ENCODE results near the gene COL5A2. TPM values are rescaled to one million over a fixed set of nuclear protein-coding genes. Genes with fewer than 3 reads are reported as not detected.
A peak's percentile ranks its signal among the peaks of the same experiment; 100 is the strongest.

COL5A2 gene
- total and polyA plus RNA-seq, 4 donors: 45.5 to 387 (median 118) TPM

- Histone ChIP-seq H3K27me3 (ENCODE audit: control insufficient read depth, insufficient read depth, low read length) (no peaks in the 10 kb centered on the region), H3K4me3 (ENCODE audit: low read depth, low read length) (no peak overlapping the region), H3K4me1 (ENCODE audit: control insufficient read depth, insufficient read depth, low read length) (no peaks in the 10 kb centered on the region), H3K27ac (ENCODE audit: low read depth, low read length) (no peak overlapping the region), H3K9me3 (ENCODE audit: control insufficient read depth, insufficient read depth, low read length) (no peaks in the 10 kb centered on the region), H3K36me3 (ENCODE audit: control insufficient read depth, insufficient read depth, low read length) (no peaks in the 10 kb centered on the region)
- no CpG with 5 or more reads among the region's 3 CpGs for WGBS (ENCODE audit: insufficient coverage)
- peak in 3 of 6 donors; percentile 7 to 63 (median 58) for DNase-seq (ENCODE audit: low read depth in 4 of 6, low spot score in 6 of 6)
These were observed 97.1 kb downstream of the COL5A2 start for GRCh38 chr2:189082376-189082975.

- 61% methylated on average over 3 of the region's 3 CpGs for WGBS (ENCODE audit: insufficient coverage)
- Histone ChIP-seq H3K27ac (ENCODE audit: low read depth, low read length) (no peak overlapping the region), H3K27me3 (ENCODE audit: control insufficient read depth, insufficient read depth, low read length) (no peaks in the 10 kb centered on the region), H3K4me1 (ENCODE audit: control insufficient read depth, insufficient read depth, low read length) (no peaks in the 10 kb centered on the region), H3K4me3 (ENCODE audit: low read depth, low read length) (no peak overlapping the region), H3K36me3 (ENCODE audit: control insufficient read depth, insufficient read depth, low read length) (no peaks in the 10 kb centered on the region), H3K9me3 (ENCODE audit: control insufficient read depth, insufficient read depth, low read length) (no peaks in the 10 kb centered on the region)
- DNase-seq (ENCODE audit: low read depth in 4 of 6, low spot score in 6 of 6): no peak
These were observed 103.0 kb downstream of the COL5A2 start for GRCh38 chr2:189076572-189076971.

GRCh38 chr2:189076120-189076519, 103.4 kb downstream of the COL5A2 start:
- WGBS (ENCODE audit: insufficient coverage): 16% methylated on average over 2 of the region's 3 CpGs
- no peaks in the 10 kb centered on the region for H3K27me3 ChIP-seq (ENCODE audit: control insufficient read depth, insufficient read depth, low read length)
- no peak overlapping the region for H3K4me3 ChIP-seq (ENCODE audit: low read depth, low read length)
- no peaks in the 10 kb centered on the region for H3K9me3 ChIP-seq (ENCODE audit: control insufficient read depth, insufficient read depth, low read length)
- no peaks in the 10 kb centered on the region for H3K36me3 ChIP-seq (ENCODE audit: control insufficient read depth, insufficient read depth, low read length)
- no peaks in the 10 kb centered on the region for H3K4me1 ChIP-seq (ENCODE audit: control insufficient read depth, insufficient read depth, low read length)
- DNase-seq (ENCODE audit: low read depth in 4 of 6, low spot score in 6 of 6): peak in 1 of 6 donors; percentile 22
- no peak overlapping the region for H3K27ac ChIP-seq (ENCODE audit: low read depth, low read length)

GRCh38 chr2:189074506-189074905, 105.1 kb downstream of the COL5A2 start:
- Histone ChIP-seq H3K27ac (ENCODE audit: low read depth, low read length) (no peak overlapping the region), H3K27me3 (ENCODE audit: control insufficient read depth, insufficient read depth, low read length) (no peaks in the 10 kb centered on the region), H3K4me1 (ENCODE audit: control insufficient read depth, insufficient read depth, low read length) (no peaks in the 10 kb centered on the region), H3K4me3 (ENCODE audit: low read depth, low read length) (no peak overlapping the region), H3K36me3 (ENCODE audit: control insufficient read depth, insufficient read depth, low read length) (no peaks in the 10 kb centered on the region), H3K9me3 (ENCODE audit: control insufficient read depth, insufficient read depth, low read length) (no peaks in the 10 kb centered on the region)
- peak in 1 of 6 donors; percentile 52 for DNase-seq (ENCODE audit: low read depth in 4 of 6, low spot score in 6 of 6)
- WGBS (ENCODE audit: insufficient coverage): 73% methylated on average over 3 of the region's 3 CpGs

- Histone ChIP-seq H3K27me3 (ENCODE audit: control insufficient read depth, insufficient read depth, low read length) (no peaks in the 10 kb centered on the region), H3K4me3 (ENCODE audit: low read depth, low read length) (no peak overlapping the region), H3K27ac (ENCODE audit: low read depth, low read length) (no peak overlapping the region), H3K36me3 (ENCODE audit: control insufficient read depth, insufficient read depth, low read length) (no peaks in the 10 kb centered on the region), H3K9me3 (ENCODE audit: control insufficient read depth, insufficient read depth, low read length) (no peaks in the 10 kb centered on the region), H3K4me1 (ENCODE audit: control insufficient read depth, insufficient read depth, low read length) (no peaks in the 10 kb centered on the region)
- no peak for DNase-seq (ENCODE audit: low read depth in 4 of 6, low spot score in 6 of 6)
- WGBS (ENCODE audit: insufficient coverage): no CpG with 5 or more reads among the region's 1 CpG
These were observed 107.5 kb downstream of the COL5A2 start for GRCh38 chr2:189072036-189072435.

- no peak overlapping the region for H3K27ac ChIP-seq (ENCODE audit: low read depth, low read length)
- no peak overlapping the region for H3K4me3 ChIP-seq (ENCODE audit: low read depth, low read length)
- no peaks in the 10 kb centered on the region for H3K9me3 ChIP-seq (ENCODE audit: control insufficient read depth, insufficient read depth, low read length)
- no peak for DNase-seq (ENCODE audit: low read depth in 4 of 6, low spot score in 6 of 6)
- H3K36me3 ChIP-seq (ENCODE audit: control insufficient read depth, insufficient read depth, low read length): no peaks in the 10 kb centered on the region
- H3K27me3 ChIP-seq (ENCODE audit: control insufficient read depth, insufficient read depth, low read length): no peaks in the 10 kb centered on the region
- H3K4me1 ChIP-seq (ENCODE audit: control insufficient read depth, insufficient read depth, low read length): no peaks in the 10 kb centered on the region
These were observed 109.5 kb downstream of the COL5A2 start for GRCh38 chr2:189069855-189070619.

- Histone ChIP-seq H3K27me3 (ENCODE audit: control insufficient read depth, insufficient read depth, low read length) (no peaks in the 10 kb centered on the region), H3K4me1 (ENCODE audit: control insufficient read depth, insufficient read depth, low read length) (no peaks in the 10 kb centered on the region), H3K36me3 (ENCODE audit: control insufficient read depth, insufficient read depth, low read length) (no peaks in the 10 kb centered on the region), H3K4me3 (ENCODE audit: low read depth, low read length) (no peak overlapping the region), H3K27ac (ENCODE audit: low read depth, low read length) (no peak overlapping the region), H3K9me3 (ENCODE audit: control insufficient read depth, insufficient read depth, low read length) (no peaks in the 10 kb centered on the region)
- DNase-seq (ENCODE audit: low read depth in 4 of 6, low spot score in 6 of 6): no peak
These were observed 113.5 kb downstream of the COL5A2 start for GRCh38 chr2:189066037-189066436.

GRCh38 chr2:189060096-189060642, 119.4 kb downstream of the COL5A2 start:
- H3K4me3 ChIP-seq (ENCODE audit: low read depth, low read length): no peak overlapping the region
- H3K36me3 ChIP-seq (ENCODE audit: control insufficient read depth, insufficient read depth, low read length): no peaks in the 10 kb centered on the region
- no peaks in the 10 kb centered on the region for H3K9me3 ChIP-seq (ENCODE audit: control insufficient read depth, insufficient read depth, low read length)
- no CpG with 5 or more reads among the region's 1 CpG for WGBS (ENCODE audit: insufficient coverage)
- H3K27ac ChIP-seq (ENCODE audit: low read depth, low read length): no peak overlapping the region
- no peaks in the 10 kb centered on the region for H3K4me1 ChIP-seq (ENCODE audit: control insufficient read depth, insufficient read depth, low read length)
- H3K27me3 ChIP-seq (ENCODE audit: control insufficient read depth, insufficient read depth, low read length): no peaks in the 10 kb centered on the region
- no peak for DNase-seq (ENCODE audit: low read depth in 4 of 6, low spot score in 6 of 6)

- Histone ChIP-seq H3K4me3 (ENCODE audit: low read depth, low read length) (no peak overlapping the region), H3K4me1 (ENCODE audit: control insufficient read depth, insufficient read depth, low read length) (no peaks in the 10 kb centered on the region), H3K36me3 (ENCODE audit: control insufficient read depth, insufficient read depth, low read length) (peaks cover 2% of the 10 kb centered on the region), H3K27ac (ENCODE audit: low read depth, low read length) (no peak overlapping the region), H3K27me3 (ENCODE audit: control insufficient read depth, insufficient read depth, low read length) (no peaks in the 10 kb centered on the region), H3K9me3 (ENCODE audit: control insufficient read depth, insufficient read depth, low read length) (no peaks in the 10 kb centered on the region)
- no CpG with 5 or more reads among the region's 2 CpGs for WGBS (ENCODE audit: insufficient coverage)
- DNase-seq (ENCODE audit: low read depth in 4 of 6, low spot score in 6 of 6): no peak
These were observed 122.2 kb downstream of the COL5A2 start for GRCh38 chr2:189057316-189057715.

All from spinal cord (tissue), 10 donors.